ENCODE measurements around the gene TMEM61.
"Not testable (repeated sequence)": the region's sequence is repeated elsewhere in the genome, so short reads cannot be mapped to it uniquely, and the experiment has no call there.

The TMEM61 gene

DNA sequence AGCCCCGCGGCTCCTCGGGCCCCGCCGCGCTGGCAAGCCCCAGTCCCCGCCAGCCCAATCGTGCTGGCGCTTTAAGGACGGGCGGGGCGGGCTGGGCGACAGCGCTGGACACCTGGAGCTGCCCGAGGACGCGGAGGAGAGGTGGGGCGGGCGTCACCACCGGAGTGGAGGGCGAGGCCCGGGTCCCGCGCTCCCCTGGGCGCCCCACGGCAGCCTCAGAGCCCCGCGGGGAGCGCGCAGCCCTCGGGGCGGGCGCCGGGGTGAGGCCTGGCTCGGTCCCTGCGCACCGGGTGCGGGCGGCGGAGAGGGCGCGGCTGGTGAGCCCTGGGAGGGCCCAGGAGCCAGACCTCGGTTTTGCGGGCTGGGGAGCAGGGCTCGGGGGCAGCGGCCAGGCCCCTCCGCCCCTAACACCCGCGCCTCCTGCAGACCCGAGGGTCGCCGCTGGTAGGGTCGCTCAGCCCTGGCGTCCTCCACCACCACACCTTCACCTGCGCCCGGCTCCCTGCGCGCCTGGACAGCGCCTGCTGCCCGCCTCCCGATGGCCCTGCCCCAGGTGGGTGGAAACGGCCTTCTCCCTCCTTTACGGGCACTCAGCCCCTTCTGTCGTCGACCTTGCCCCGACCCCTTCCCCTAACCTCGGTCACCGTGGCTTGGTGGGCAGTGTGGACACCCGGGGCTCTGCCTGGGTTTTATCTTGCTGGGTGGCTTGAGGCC, at the start of gene TMEM61:
Gene TMEM61 (plus strand): TSS at position 101 of the 714 bp plus-strand sequence. CDS start 438 bp downstream, at position 539.
- DNase-seq: no peak

DNA sequence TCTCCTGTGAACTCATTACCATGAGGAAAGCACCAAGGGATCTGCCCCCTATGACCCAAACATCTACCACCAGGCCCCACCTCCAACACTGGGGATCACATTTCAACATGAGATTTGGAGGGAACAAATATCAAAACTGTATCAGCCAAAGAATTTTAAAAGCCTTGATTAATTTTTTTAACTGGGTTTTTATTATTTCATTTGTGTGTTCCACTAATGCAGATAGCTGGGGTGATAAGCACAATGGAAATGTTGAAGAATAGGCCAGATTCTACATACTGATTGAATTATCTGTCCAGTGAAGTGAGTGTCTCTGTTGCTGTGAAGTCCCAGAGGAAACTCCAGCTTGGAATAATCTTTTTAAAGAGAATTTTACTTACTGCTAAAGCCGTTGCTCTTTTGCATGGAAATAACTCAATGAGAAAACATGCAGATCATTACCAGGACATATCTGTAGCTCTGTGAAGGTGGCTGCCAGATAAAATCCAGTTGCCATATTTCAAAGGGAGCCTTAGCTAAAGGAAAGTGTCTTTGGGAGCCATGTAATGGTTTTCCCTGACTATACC, 49.1 kb upstream of the TMEM61 start:
- DNase-seq: no peak

GRCh38 chr1:54934081-54934480, 46.3 kb upstream of the TMEM61 start:
- not testable (repeated sequence) for DNase-seq

DNA sequence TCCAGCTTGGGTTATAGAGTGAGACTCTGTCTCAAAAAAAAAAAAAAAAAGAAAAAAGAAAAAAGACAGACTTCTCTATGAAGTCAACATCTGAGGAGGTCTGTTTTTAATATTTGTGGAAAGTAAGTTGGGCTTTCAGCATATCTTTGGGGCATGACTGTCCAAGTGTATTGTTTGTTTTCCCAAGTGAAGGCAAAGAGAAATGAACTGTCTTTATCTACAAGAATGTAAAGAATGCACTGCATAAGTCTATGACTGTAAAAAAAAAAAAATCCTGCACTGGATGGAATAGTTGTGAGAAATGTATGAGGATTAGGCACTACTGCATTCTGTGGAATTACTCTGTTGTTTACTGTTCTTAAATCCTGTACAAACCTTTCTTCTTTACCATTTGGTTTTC, 45.6 kb upstream of the TMEM61 start:
- DNase-seq: no peak

- no peak for DNase-seq
Observed at GRCh38 chr1:54936791-54937190, 43.6 kb upstream of the TMEM61 start.

DNA sequence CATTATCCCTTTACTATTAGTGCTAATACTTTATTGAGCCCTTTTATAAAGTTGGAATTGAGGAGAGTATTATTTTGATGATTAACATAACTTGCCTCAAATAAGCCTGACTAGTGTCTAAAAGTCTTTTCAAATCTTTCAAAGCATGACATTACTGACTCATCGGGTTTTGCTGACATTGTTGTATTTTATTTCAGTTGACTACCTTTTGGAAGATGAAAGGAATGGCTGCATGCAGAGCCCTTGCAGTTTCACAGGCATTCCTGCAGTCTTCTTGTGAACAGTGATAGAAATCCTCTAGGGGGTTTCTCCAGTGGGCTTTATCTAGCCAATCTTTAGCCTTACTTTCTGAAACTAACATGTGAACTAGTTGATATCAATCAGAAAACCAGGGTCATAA, 43.0 kb upstream of the TMEM61 start:
- no peak for DNase-seq

DNA sequence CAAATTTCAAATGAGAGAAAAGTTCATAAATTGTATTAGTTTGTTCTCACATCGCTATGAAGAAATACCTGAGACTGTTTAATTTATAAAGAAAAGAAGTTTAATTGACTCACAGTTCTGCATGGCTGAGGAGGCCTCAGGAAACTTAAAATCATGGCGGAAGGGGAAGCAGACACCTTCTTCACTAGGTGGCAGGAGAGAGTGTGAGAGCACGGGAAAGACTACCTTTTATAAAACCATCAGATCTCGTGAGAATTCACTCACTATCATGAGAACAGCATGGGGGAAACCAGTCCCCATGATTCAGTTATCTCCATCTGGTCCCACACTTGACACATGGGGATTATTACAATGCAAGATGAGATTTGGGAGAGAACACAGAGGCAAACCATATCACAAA, 41.5 kb upstream of the TMEM61 start:
- DNase-seq: not testable (repeated sequence)

DNA sequence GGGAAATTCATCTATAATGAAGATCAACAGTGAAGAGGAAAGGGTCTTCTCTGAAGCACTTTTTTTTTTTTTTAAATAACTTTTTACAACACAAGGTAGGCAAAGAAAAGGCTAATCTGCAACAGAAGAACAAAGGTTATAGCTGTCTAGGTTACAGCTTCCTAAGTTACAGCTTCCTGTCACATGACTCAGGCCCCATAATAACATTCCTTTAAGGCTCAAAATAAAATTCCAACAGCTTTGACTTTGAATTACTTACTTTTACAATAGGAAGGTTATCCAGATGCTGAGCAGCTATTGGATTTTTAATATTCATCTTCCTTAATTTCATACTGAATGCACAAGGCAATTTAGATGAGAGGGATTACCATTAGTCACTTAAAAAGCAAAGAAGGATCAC, 40.4 kb upstream of the TMEM61 start:
- DNase-seq: no peak

DNA sequence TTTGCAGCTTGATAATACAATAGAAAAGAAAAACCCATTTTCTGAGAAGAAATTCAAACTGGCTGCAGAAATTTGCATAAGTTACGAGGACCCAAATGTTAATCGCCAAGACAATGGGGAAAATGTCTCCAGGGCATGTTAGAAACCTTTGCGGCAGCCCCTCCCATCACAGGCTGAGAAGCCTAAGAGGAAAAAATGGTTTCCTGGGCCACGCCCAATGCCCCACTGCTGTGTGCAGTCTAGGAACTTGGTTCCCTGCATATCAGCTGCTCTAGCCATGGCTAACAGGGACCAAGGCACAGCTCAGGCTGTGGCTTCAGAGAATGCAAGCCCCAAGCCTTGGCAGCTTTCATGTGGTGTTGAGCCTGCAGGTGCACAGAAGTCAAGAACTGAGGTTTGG, 37.5 kb upstream of the TMEM61 start:
- DNase-seq: no peak

DNA sequence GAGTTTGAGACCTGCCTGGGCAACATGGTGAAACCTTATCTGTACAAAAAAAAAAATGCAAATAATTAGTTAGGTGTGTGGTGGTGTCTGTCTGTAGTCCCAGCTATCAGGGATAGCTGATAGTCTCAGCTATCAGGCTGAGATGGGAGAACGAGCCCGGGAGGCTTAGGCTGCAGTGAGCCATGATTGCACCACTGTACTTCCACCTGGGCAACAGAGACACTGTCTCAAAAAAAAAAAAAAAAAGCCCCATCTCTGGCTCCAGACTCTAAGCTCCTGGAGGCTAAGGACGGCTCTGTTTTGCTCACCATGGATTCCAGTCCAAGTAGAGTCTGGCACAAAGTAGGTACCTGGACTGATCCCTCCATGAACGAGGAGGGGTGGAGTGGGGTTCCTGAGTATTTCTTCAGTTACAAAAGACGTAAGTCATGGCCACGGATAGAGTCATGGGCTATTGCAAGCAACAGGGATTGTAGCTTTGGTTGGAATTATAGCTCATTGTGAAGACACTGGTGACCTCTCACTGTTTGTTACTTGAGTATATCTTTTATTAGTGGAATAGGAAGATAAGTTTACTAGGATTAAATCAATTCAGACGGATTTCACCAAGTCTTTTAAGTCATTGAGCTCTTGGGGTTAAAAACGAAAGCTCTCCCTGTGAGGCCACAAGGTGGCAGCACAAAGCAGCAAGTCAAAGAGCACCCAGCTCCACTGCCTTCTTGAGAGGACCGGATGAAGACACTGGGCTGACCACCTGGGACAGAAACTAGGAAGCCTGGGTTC, 35.6 kb upstream of the TMEM61 start:
- DNase-seq: peak; percentile 78

GRCh38 chr1:54945393-54945936, 35.0 kb upstream of the TMEM61 start:
- no peak for DNase-seq

GRCh38 chr1:54947540-54947939, 32.9 kb upstream of the TMEM61 start:
- DNase-seq: no peak

- DNase-seq: no peak
Observed at GRCh38 chr1:54949053-54949452, 31.4 kb upstream of the TMEM61 start.

DNA sequence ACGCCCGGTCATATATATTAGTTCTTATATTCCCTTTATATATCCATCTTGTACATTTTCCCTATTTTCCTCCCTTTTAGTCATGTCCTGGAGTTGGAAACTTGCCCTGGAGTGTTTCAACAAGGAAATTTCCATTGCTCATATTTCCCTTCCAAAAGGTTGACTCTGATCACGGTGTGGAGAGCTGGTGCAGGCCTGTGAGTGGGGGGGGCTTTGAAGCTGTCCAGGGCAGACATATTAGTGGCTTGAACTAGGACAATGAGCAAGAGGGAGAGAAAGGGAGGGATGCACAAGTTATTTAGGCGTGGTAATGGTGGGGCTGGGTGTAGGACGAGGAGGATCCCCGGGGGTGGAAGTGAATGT, 30.4 kb upstream of the TMEM61 start:
- DNase-seq: no peak

DNA sequence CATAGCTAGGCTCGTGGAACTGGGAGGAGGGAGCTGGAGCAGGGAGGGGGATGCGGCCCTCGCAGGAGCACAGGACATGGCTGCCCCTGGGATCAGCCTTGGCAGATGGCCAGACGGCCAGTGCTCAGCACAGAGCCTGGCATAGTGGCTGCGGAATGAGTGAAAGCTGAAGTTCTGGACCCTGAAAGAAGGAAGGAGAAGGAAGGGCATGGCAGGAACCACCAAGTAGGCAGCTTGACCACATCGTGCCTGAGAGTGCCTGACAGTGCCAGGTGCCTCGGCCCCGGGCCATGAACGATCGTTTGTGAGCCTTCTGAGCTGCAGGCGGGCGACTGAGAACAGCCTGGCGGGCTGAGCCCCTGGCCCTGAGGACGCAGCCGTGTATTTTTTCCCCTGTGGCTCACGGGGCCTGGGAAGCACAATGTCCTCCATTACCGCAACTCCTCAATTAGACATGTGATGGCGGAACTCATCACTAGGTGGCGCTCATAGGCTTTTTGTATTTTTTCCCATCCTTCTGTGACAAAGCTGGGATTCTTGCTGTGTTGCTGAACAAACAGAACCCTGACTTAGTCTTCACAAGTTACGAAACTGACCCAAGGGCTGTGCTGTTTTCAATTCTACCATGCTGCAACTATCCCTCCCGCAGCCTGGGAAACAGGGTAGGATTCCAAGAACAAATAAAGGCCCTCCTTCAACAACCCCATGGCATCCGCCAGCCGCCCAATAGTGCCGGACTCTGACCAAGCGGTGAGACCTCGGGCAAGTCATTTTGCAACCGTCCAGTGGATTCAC, 29.9 kb upstream of the TMEM61 start:
- DNase-seq: peak; percentile 70

DNA sequence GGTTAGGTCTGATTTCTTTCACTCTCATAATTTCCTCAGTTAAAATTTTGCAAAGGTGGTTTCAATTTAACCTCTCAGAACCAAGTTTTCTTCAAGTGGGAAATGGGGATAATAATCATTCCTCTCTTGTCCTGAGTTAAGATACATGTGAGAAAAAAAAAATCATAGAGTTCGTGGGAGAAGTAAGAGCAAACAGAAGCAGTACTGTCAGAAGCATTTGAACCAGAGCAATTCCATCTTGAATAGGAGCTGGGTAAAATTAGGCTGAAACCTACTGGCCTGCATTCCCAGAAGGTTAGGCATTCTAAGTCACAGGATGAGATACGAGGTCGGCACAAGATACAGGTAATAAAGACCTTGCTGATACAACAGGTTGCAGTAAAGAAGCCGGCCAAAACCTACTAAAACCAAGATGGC, 28.6 kb upstream of the TMEM61 start:
- DNase-seq: no peak

- DNase-seq: no peak
Observed at GRCh38 chr1:54952950-54953718, 27.3 kb upstream of the TMEM61 start.

DNA sequence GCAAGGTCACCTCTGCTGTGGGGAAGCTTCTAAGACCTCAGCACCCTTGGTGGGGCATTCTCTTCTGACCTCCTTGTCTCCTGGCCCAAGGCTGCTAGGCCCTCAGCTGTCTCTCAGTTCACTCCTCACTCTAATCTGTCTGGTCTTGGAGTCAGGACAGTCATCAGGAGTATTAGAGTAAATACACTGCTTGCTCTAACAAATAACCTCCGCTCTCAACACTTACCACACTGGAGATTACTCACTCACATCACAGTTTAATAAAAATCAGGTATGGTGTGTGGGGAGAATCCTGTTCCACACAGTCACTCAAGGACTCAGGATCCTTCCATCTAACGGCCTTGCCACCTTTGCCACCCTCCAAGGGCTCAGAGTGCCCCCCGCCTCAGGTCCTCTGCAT, 26.6 kb upstream of the TMEM61 start:
- DNase-seq: no peak

GRCh38 chr1:54955359-54955758, 25.1 kb upstream of the TMEM61 start:
- DNase-seq: no peak

DNA sequence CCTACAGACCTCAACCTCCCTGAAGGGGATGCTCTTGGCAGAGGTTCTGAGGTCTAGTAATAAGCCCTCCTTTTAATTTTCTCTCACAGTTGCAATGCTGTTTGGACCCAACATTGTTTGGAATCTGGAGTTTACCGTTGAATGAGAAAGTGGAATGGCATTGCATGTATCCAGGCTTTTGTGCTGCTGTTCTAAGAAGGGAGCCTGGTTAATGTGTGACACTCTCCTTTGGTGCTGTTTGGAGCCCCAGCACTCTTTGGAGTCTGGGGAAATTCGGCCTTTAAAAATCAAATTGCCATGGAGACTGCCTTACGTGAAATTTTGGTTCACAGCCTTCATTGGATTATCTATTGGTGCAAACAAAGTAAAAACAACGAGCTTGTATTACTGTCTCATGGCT, 23.7 kb upstream of the TMEM61 start:
- no peak for DNase-seq

GRCh38 chr1:54959241-54959640, 21.2 kb upstream of the TMEM61 start:
- DNase-seq: no peak

All from activated CD4-positive, alpha-beta T cell treated with anti-CD3 and anti-CD28 coated beads for 48 hours (primary cell).